Measurements from ENCODE around the gene MARVELD3.
"Not testable (repeated sequence)": the region's sequence is repeated elsewhere in the genome, so short reads cannot be mapped to it uniquely, and the experiment has no call there.

The MARVELD3 gene

DNA sequence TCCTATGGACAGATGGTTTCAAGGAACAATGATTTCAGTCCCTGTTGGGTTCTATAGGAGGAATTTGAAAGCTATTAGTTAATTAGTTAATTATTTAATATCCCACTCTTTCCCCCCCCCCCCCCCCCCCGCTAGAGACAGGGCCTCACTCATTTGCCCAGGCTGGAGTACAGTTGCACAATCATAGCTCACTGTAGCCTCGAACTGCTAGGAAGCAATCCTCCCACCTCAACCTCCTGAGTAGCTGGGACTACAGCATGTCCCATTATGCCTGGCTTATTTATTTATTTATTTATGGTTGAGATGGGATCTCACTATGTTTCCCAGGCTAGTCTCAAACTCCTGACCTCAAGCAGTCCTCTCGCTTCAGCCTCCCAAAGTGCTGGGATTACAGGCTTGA is 34.1 kb upstream of the MARVELD3 start:
- DNase-seq (ENCODE audit: low read depth), result no peak
- TF ChIP-seq CTCF (IDR thresholded peaks at IDR 0.05; ENCODE audit: insufficient read depth, low read depth, low read length, missing control alignments), result no peak
- H3K4me3 ChIP-seq (ENCODE audit: low read depth, low read length), result no peak overlapping the region

DNA sequence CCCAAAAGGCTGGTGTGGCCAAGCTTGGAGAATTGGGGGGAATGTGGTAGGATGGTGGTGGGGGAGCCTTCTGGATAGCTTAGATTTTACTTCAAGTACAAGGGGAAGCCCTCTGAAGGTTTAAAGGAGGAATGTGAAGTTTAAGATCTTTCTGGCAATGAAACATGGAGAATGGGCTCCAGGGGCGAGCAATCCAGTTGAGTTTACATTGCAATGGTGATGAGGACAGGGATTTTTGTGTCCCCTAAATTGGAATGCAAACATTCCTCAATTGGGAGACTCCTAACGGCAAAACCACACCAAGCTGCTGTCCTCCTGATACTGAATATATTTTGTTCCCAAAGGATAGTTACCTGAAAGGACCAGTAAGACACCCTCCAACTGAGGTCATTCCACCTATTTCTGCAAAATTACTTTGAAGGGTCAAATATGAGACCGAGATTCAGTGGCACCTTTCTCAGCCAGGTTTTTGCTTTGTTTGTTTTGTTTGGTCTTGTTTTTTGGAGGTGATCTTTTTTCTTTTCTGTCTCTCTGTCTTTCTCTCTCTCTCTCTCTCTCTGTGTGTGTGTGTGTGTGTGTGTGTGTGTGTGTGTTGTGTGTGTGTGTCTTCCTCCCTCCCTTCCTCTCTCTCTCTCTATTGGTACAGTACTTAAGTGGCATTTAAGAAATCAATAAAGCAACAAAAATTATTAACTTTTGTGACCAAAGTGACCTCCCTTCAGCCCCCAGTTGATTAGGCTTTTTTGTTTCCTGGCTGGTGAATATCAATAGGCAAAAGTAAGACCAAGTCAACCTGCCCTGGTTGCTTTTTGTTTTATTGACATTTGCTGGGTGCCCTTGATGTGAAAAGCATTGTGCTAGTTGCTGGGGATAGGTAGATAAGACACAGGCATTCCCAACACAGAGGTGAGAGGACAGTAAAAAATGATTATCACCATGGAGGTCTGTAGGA is 32.7 kb upstream of the MARVELD3 start:
- TF ChIP-seq CTCF (IDR thresholded peaks at IDR 0.05; ENCODE audit: insufficient read depth, low read depth, low read length, missing control alignments), result no peak
- DNase-seq (ENCODE audit: low read depth), result no peak
- H3K4me3 ChIP-seq (ENCODE audit: low read depth, low read length), result no peak overlapping the region

DNA sequence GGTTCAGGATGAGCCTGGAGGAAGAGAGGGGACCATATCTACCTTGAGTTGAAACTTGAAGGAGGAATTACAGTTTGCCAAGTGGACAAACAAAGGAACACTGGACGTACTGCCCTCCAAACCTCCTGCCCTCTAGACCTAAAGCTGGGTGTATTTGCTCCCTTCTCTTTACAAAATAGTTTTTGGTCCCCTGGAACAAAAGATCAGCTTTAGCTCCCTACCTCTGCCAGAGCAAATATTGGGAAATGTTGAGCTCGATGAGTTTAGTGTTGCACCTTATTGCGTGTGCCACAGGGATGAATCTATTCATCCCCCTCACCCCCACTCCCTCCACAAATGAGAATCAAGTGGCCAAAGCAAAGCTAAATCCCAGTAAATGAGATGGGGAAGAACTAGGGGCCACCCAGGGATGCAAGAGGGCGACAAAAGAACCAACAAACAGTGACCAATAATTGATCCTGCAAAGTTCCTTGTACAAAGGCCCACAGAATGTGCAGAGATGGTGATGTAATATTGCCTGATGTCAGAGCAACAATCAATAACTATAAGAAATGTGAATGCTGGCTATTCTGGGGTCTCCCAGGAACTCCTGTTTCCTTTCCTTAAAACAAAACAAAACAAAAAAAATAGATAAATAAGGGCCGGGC is 31.9 kb upstream of the MARVELD3 start:
- H3K4me3 ChIP-seq (ENCODE audit: low read depth, low read length), result no peak overlapping the region
- no peak for DNase-seq (ENCODE audit: low read depth)
- no peak for TF ChIP-seq CTCF (IDR thresholded peaks at IDR 0.05; ENCODE audit: insufficient read depth, low read depth, low read length, missing control alignments)

GRCh38 chr16:71595340-71595826 is 30.6 kb upstream of the MARVELD3 start:
- not testable (repeated sequence) for H3K4me3 ChIP-seq (ENCODE audit: low read depth, low read length); DNase-seq (ENCODE audit: low read depth)

DNA sequence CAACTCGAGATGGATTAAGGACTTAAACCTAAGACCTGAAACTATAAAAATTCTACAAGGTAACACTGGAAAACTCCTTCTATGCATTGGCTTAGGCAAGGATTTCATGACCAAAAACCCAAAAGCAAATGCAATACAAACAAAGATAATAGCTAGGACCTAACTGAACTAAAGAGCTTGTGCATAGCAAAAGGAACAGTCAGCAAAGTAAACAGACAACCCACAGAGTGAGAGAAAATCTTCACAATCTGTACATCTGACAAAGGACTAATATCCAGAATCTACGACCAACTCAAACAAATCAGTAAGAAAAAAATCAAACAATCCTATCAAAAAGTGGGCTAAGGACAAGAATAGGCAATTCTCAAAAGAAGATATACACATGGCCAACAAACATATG is 27.6 kb upstream of the MARVELD3 start:
- H3K4me3 ChIP-seq (ENCODE audit: low read depth, low read length), result not testable (repeated sequence)

GRCh38 chr16:71600822-71601221 is 25.2 kb upstream of the MARVELD3 start:
- no peak for DNase-seq (ENCODE audit: low read depth)
- TF ChIP-seq CTCF (IDR thresholded peaks at IDR 0.05; ENCODE audit: insufficient read depth, low read depth, low read length, missing control alignments), result no peak
- no peak overlapping the region for H3K4me3 ChIP-seq (ENCODE audit: low read depth, low read length)

More for the DNA sequence above, 27.6 kb upstream of the MARVELD3 start:
- DNase-seq (ENCODE audit: low read depth), result not testable (repeated sequence)

DNA sequence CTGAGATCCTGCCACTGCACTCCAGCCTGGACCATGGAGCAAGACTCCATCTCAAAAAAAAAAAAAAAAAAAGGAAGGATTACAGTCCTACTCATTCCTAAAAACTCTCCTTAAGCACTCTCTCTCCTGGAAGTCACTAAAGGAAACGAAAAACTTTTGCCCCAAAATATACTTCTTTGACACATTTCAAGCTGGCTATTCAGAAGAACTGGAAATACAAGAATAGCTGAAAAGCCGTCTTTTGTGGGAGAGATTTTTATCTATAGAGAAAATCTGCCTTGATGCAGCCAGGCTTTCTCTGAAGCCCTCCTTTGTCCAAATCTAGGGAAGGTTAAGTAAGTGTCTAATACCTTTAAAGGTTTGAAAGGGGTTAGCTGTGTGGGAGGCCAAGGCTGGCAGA is 16.9 kb upstream of the MARVELD3 start:
- DNase-seq (ENCODE audit: low read depth), result no peak
- TF ChIP-seq CTCF (IDR thresholded peaks at IDR 0.05; ENCODE audit: insufficient read depth, low read depth, low read length, missing control alignments), result no peak
- H3K4me3 ChIP-seq (ENCODE audit: low read depth, low read length), result no peak overlapping the region

Data from GM12865 (cell line).